Stimulated activated CD8-positive, alpha-beta memory T cell treated with anti-CD3 and anti-CD28 coated beads, Interleukin-4, amount 100 ng/mL, for 4 hours (primary cell): Measurements from ENCODE around the gene ABHD5.
A peak's percentile ranks its signal among the peaks of the same experiment; 100 is the strongest.

Source experiments
- DNase-seq, 2 donors: peaks; one replicate each; pipeline ENCODE4 v3.0.0-alpha.2; 2020; ENCODE audit warnings: low read depth in 2 of 2, low spot score in 1 of 2

The ABHD5 gene

GRCh38 chr3:43753741-43754715 lies 63.3 kb downstream of the ABHD5 start:
- no peak for DNase-seq

DNA sequence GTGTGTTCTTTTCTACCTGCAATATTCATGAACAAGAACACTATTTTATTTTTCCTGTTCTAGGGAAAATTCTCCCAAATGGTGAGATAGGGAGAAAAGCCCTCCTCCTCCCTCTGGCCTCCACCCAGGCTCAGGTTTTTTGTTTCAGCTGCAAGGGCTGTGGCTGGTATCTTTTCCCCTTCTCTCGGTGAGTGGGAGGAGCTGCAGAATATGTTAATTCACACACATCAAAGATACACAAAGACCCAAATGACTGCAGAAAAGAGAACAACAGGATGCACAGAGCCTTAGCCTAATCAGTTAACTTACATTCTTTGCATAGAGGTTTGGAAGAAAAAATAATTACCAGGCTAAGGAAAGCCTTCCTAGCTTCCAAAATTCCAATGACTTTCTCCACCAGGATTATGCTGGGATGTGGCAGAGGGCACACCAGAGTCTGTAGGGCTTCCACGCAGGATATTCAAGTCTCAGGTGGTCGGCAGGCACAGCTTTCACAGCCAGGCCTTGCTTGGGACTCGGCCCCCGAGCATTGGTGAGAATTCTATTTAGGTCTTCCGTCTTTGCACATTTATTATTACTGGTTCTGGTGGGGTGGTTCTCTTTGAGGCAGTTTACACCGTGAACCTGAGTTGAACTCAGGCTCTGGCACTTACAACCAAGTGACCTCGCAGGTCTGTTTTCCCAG lies 64.9 kb downstream of the ABHD5 start:
- no peak for DNase-seq

GRCh38 chr3:43757666-43758321 lies 67.1 kb downstream of the ABHD5 start:
- no peak for DNase-seq

DNA sequence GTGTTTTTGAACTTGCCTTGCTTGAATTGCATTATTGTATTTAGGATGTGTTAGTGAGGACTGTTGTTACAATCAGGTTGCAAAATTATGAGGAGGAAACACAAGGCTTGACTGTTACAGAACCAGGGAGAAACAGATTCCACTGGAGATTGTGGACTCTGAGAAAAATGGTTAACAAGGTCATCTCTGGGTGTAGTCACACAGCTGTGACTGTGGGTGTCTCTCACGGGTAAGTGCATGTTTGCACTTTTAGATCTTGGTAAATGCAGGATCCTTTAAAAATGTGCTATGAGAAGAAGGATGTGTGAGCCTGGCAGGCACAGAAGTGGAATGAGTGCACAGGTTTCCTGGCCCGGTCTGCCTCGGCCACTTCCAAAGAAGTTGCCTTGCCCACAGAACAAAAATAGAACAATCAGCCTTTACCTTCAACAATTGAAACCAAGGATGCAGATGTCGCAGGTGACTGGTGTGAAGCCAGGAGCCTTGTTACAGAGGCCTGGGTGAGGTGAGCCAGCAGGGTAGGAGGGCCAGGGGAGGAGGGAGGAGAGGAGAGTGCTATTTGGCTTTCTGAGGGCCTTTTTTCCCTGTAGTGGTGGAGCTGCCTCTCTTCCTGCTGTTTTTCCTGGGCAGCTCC lies 68.0 kb downstream of the ABHD5 start:
- DNase-seq, result no peak

- DNase-seq, result no peak
Measured at GRCh38 chr3:43759297-43759782, 68.6 kb downstream of the ABHD5 start.

GRCh38 chr3:43759938-43760337 lies 69.2 kb downstream of the ABHD5 start:
- DNase-seq, result no peak

GRCh38 chr3:43760938-43761337 lies 70.2 kb downstream of the ABHD5 start:
- DNase-seq, result no peak

- DNase-seq, result no peak
Measured at GRCh38 chr3:43762451-43762850, 71.7 kb downstream of the ABHD5 start.

DNA sequence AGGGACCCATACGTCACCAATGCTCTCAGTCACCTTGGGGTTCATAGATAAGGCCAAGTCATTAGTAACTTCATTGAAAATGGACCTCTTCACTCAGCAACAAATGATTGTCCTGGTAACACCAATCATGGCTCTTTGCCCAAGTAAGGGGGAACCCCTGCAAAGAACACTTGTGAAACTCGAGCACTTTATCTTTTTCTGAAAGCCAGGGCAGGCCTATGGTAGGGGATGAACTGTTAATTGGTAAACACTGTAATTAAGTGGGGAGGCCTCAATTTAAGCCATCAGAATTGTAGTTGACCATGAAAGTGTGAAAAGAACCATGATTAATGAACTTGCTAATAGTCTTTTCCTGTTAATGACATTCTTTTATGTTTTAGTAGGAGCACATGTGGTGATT lies 73.3 kb downstream of the ABHD5 start:
- DNase-seq, result no peak

DNA sequence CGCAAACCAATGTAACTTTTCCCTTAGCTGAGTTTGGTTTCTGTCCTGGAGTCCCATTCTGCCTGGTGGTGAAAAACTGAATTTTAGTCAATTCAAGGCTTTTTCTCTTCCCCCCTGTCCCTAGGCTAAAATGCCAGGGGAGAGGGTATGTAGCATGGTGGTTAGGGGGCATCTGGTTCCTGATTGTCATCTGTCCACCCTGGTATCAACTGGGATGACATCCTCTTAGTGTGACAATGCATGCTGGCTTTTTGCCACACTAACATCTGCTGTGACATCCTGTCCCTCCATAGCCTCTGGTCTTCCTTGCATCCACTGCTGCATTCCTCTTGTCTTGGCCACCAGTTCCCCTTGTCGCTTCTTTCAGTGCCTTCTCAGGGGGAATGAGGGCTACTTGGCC lies 73.7 kb downstream of the ABHD5 start:
- no peak for DNase-seq

DNA sequence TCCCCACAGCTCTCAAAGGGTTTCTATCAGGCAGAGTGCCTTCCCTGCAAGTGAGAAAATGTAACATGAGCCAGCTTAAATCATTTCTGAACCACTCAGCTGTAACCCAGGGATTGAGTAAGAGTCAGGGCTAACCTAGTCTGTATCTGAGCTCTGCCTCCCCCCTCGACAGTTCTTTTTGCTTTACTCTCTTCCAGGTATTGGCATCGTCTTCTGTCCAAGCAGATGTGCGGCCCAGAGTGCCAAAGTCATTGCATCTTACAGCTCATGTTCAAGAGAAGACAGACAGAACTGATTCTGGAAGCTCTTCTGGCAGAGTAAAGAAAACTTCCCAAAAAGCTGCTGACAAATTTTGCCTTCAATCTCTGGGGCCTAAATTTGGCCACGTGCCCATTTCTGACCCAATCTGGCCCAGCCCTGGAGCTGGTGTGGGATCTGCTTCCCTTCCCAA lies 74.8 kb downstream of the ABHD5 start:
- DNase-seq, result no peak

- no peak for DNase-seq
Measured at GRCh38 chr3:43766672-43767465, 76.1 kb downstream of the ABHD5 start.

DNA sequence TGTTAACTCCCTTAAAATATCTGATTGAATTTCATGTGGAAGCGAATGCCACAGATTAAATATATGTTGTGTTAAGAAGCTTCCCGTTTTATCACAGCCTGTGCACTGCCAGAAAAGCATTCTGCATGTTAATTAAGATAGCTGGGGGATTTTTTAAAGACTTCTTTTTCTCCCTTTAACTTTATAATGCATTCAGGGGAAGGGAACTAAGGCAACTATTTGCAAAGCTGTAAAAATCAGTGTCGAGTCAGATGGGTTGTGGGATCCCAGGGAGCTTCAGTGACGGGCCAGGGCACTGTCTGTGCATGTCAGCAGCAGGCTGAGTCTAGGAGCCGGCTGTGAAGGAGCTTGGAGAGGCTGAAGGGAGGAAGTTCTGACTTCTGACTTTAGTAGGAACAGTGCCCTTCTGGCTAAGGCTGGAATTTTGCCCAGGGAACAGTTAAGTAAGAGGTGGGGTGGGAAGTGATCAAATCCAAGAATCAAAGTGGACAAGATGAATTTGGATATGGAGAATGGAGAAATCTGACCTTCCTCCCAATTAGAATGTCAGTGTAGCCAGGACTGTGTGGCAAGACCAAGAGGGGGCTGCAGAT lies 77.7 kb downstream of the ABHD5 start:
- DNase-seq, result no peak

- peak; percentile 24 to 33 for DNase-seq
Measured at GRCh38 chr3:43769097-43769884, 78.6 kb downstream of the ABHD5 start.

DNA sequence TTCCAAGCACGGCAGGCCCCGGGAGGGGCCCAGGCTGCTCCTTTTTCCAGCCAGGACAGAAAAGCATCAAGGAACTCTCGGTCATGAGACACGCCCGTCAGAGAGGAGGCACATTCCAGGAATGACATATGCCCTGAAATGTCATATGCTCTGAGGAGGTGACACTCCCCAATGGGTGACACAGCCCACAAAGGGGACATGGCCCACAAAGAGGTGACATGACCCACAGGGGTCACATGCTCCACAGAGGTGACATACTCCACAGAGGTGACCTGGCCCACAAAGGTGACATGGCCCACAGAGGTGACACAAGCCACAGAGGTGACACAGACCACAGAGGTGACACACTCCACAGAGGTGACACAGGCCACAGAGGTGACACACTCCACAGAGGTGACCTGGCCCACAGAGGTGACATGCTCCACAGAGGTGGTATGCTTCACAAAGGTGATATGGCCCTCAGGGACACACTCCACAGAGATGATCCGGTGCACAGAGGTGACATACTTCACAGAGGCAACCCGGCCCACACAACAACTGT lies 79.2 kb downstream of the ABHD5 start:
- no peak for DNase-seq

DNA sequence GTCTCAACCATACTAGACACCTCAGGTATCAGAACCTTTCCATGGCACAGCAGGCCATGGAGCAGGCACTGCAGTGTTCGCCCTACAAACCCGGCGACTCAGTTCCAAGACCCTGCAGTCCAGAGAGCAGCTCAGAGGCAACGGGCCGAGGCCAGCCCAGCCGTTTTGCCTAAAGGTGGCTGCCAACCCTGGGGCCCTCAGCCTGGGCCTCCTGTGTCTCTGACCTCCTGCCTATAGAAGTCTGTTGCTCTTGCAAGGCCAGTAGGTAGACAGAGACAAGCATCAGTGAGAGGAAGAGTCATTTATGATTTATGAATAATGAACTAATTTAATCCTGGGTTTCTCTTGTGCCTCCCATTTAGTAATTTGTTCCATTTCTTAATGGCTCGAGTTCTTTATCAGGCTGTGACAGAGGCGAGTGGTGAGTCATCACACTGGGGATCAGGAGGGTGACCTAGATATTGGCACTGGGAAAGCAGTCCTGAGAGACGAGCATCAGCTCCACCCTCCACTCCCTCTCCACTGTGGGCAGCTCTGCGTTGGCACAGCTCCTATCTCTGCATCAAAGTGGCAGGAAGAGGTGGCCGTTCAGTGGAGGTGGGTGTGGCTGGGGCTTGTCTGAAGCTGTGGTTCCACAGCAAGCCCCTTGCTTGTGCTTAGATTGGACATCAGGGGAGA lies 79.8 kb downstream of the ABHD5 start:
- DNase-seq, result no peak

- no peak for DNase-seq
Measured at GRCh38 chr3:43771610-43772009, 80.9 kb downstream of the ABHD5 start.
